DMS53 (cell line): Measurements from ENCODE around the gene INHBB.

Experiments used
- DNase-seq: peaks from one replicate; lab custom pipeline; 2025; lab: John Stamatoyannopoulos, UW

Gene INHBB

DNA sequence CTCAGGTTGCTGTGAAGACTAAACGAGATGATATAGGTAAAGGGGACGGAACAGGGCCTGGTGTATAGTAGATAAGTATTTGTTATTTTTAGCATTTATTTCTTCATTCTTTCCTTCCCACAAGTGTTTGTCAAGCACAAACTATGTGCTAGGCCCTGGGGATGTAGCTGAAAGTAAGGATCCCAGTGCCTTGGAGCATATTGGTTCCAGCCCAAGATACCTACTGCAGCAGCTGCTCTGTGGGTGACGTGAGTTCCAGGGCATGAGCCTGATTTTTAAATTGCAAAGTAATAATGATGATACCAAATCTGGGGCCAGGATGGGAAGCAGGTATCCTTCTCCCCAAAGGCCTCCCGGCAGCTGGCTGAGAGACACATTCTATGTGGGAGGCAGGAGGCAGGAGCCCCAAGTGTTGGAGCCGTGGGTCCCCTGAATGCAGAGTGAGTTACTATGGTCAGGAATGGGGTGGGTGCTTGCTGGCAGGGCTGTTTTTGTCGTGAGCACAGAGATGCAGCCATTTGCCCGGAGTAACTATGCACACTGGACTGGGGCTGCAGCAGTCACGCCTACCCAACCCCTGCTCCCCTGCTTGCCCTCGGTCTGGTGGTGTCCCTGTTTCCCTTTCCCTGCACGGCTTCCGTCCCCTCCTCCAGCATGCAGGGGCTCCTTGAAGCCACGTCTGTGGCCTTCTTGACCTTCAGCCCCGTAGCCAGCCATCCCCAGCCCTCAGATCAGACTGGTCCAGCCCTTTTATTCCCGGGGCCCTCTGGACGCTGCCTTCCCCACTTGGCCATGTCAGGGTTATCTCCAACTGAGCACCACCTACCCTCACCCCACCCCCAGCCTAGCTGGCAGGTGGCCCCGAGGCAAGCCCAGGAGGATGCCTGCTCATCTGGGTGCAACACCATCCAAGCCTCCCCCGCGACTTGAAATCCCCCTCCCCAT lies 52.4 kb downstream of the INHBB start:
- peak; percentile 46 for DNase-seq

DNA sequence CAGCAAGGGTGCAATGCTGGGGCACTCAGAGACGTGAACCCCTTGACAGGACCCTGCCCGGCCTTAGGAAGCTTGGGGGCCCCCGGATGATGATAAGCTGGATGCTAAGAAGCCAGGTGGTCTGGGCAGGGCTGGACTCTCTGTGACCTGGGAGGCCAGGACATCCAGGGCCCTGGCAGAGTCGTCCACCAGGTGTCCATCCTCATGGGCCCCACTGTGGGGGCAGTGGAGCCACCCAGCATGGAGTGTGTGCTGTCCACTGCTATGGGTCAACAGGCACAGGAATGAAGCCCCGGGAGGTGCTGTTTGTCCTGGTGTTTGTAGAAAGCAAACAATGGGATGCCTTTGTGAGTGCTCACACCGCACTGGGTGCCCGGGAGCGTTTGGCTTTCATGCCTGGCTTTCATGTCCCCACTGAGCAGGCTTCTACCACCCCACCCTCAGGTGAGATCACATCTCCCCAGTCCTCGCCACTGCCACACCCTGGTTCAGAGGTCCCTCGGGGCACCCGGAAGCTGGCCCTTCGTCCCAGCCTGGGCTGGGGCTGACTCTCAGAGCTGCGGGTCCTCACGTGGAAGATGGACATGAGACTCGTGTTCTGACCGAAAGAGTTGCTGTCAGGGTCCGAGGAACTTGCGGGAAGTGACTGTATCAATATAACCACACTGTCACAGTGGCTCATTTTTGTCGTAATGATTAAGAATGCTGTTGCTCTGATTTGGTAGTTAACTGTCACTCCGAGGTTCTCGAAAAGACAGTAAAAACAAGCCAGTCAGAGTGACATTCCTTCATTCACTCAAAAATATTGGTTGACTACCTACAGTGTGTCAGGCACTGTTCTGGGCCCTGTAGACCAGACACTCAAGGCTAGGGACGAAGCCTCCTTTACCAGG lies 53.3 kb downstream of the INHBB start:
- DNase-seq, result peak; percentile 81

DNA sequence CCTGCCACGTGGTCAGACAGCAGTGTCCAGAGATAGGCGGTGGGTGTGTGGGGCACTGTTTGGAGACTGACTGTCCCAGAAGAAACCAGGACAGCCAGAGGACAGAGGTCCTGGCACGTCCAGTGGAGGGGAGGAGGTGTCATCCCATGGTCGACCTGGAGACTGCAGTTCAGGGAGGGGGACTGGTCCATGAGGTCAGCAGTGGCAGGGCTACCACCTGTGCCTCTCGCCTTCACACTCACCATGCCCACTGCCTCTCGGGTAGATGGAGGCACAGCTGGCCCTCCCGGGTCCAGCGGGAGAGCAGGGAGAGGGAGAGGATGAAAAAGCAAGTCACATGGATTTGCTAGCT lies 53.9 kb downstream of the INHBB start:
- DNase-seq, result no peak

DNA sequence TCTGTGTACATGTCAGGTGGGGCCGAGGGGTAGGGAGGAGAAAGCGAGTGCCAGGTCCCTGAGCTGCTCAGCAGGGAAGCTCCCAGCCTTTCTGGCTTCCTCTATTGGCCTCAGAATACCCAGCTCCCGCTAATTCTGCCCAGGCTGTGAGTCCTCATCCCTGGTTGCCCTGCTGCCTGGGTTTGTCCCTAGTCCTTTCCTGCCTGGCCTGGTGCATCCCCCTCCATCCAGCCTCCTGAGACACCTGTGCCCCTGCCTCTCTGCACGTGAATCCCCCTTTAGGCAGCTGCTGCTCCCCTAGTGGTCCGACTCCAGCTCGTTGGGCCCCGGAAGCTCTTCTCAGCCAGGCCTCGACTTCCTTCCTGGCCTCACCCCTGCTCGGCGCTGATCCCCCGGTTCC lies 54.6 kb downstream of the INHBB start:
- DNase-seq, result no peak
